ENCODE data around the gene CMAS.
"Not testable (repeated sequence)": the region's sequence is repeated elsewhere in the genome, so short reads cannot be mapped to it uniquely, and the experiment has no call there.

CMAS gene

GRCh38 chr12:22046090-22046967 lies at the start of gene CMAS:
Gene CMAS (plus strand): TSS chr12:22046218. CDS start chr12:22046304, 86 bp downstream.
- DNase-seq, result peak in 56 of 58 donors; percentile 31 to 86 (median 71)

- DNase-seq, result no peak
Observed at GRCh38 chr12:21998295-21998694, 47.7 kb upstream of the CMAS start.

- no peak for DNase-seq
Observed at GRCh38 chr12:21998782-21999181, 47.2 kb upstream of the CMAS start.

- no peak for DNase-seq
Observed at GRCh38 chr12:22002430-22002829, 43.6 kb upstream of the CMAS start.

GRCh38 chr12:22007794-22008193 lies 38.2 kb upstream of the CMAS start:
- not testable (repeated sequence) for DNase-seq

GRCh38 chr12:22008196-22008595 lies 37.8 kb upstream of the CMAS start:
- no peak for DNase-seq

- DNase-seq, result no peak
Observed at GRCh38 chr12:22014041-22014782, 31.8 kb upstream of the CMAS start.

GRCh38 chr12:22014783-22015144 lies 31.3 kb upstream of the CMAS start:
- no peak for DNase-seq

GRCh38 chr12:22016982-22017381 lies 29.0 kb upstream of the CMAS start:
- DNase-seq, result no peak

GRCh38 chr12:22018860-22019259 lies 27.2 kb upstream of the CMAS start:
- DNase-seq, result no peak

- DNase-seq, result not testable (repeated sequence)
Observed at GRCh38 chr12:22023489-22023888, 22.5 kb upstream of the CMAS start.

- DNase-seq, result no peak
Observed at GRCh38 chr12:22029491-22029890, 16.5 kb upstream of the CMAS start.

GRCh38 chr12:22029991-22030390 lies 16.0 kb upstream of the CMAS start:
- peak in 1 of 58 donors; percentile 10 for DNase-seq

- no peak for DNase-seq
Observed at GRCh38 chr12:22032732-22033131, 13.3 kb upstream of the CMAS start.

- no peak for DNase-seq
Observed at GRCh38 chr12:22034709-22035506, 11.1 kb upstream of the CMAS start.

GRCh38 chr12:22037947-22038346 lies 8.1 kb upstream of the CMAS start:
- DNase-seq, result no peak

GRCh38 chr12:22038734-22039133 lies 7.3 kb upstream of the CMAS start:
- DNase-seq, result no peak

GRCh38 chr12:22039361-22039760 lies 6.7 kb upstream of the CMAS start:
- DNase-seq, result no peak

GRCh38 chr12:22042976-22043669 lies 2.9 kb upstream of the CMAS start:
- no peak for DNase-seq

GRCh38 chr12:22043943-22044342 lies 2.1 kb upstream of the CMAS start:
- DNase-seq, result no peak

GRCh38 chr12:22044391-22044790 lies 1.6 kb upstream of the CMAS start:
- no peak for DNase-seq

Data from anterior cingulate cortex (tissue), 58 donors.